ENCODE results near the gene STAT4. TPM values are rescaled to one million over a fixed set of nuclear protein-coding genes. Genes with fewer than 3 reads are reported as not detected.

Gene STAT4
- total RNA-seq, 1 donor from 2014 or later, result 4.8 TPM

DNA sequence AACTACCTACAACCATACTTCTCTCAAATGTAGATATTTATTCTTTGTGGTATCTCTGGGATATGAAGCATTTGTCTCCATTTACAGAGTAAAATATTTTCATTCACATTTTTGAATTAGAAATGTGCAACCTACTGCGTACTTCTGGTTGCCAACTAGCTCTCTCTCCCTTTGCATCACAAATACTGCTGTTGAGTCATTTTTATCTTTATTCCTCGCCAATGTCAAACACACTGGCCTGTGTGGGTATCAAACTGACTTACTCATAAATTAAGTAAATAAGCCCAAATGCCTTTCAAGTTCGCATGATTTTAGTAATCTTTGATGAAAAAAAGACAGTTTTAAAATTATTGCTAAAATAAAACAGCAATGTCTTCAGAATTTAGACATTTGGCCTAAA is 67.3 kb downstream of the STAT4 start:
- no peak for DNase-seq

DNA sequence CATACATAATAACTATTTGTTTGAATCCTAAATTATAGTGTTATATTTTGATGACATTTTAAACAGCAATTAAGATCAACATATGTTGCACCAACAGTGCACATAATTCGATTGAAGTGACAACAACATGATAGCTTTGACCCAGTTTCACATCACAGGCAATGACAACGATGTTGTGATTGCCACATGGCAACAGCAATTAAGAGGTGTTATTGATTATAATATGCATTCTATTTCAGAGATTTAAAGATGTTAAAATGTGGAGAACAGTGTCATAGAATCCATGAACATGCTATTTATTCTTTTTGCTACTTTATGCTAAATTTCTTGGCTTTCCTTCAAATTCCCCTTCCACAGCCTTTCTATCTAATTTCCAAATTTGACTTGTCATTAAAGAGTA is 68.5 kb downstream of the STAT4 start:
- DNase-seq, result no peak

GRCh38 chr2:191081411-191082155 is 69.2 kb downstream of the STAT4 start:
- DNase-seq, result no peak

DNA sequence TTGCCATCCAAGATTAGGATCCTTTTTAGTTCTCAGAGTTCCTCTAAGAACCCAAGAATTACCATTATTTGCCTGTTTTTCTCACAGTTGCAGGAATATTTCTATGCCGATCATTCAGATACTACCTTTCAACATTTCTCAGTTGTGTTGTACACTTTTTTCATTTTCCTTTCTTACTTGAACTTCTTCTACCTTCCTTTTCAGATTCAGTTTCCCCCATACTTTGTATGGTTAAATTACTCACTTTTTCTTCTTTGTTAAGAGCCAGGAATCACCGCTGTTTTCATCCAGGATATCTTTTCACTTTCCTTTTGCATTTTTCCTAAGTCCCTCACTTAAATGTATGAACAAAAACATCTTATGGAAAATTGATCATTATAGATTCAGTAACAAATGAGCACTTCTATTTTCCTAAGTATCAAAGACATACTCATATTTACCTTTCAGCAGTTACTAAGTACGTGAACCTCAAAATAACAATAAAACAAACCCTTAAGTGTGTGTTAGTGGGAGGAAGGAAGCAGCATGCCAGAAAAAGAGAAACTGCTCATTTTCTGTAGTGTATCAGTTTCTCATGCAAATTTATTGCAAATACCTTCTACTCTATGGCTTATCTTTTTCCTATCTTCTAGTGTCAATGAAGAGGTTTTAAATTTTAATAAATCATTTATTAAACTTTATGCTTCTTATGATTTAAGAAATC is 72.5 kb downstream of the STAT4 start:
- DNase-seq, result no peak

GRCh38 chr2:191070276-191070675 is 80.5 kb downstream of the STAT4 start:
- DNase-seq, result no peak

- DNase-seq, result no peak
Observed at GRCh38 chr2:191069606-191070005, 81.2 kb downstream of the STAT4 start.

DNA sequence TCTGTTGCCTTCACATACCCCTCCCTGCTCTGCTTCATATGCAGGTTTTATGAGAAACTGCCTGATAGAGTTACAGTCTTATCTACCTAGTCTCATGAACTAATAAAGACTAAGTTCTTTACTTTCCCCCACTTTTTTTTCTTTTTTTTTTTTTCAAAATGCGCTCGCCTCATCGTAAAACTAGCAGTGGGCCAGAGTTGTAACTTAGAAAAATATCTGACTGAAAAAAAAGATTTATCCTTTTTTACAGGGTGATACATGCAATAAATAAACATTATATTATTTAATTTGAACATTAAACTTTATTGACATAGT is 83.9 kb downstream of the STAT4 start:
- DNase-seq, result no peak

DNA sequence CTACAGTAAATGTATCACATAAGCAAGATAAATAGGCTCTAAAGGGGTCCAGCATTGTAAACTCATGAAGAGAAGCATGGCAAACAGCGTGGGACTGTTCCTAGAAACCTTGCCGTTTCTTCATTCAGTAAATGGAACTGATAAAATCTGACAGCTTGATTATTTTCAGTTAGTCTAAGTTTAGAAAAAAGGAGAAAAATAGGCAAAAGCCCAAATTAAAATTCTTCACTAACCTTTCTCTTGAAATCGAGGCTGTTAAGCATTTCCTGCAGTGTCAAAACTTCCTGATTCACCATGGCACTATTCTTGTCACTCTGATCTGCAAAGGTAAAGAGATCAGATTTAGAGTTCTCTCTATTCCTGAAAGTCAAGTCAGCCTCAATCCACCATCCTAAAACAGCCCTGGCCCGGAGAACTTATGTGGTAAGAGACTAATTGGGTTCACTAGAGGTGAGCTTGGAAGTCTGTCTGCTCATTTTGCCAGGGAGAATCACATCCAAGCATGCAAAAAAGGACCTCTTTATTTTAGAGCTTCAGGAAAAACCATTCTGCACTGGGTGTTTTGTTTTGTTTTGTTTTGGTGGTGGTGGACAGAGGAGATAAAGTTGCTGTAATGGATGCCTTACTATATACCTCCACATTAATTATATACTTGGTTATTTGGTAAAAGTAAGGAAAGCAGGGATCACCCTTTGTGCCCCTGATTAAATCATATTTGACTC is 84.4 kb downstream of the STAT4 start:
- no peak for DNase-seq

GRCh38 chr2:191065785-191066184 is 85.0 kb downstream of the STAT4 start:
- no peak for DNase-seq

DNA sequence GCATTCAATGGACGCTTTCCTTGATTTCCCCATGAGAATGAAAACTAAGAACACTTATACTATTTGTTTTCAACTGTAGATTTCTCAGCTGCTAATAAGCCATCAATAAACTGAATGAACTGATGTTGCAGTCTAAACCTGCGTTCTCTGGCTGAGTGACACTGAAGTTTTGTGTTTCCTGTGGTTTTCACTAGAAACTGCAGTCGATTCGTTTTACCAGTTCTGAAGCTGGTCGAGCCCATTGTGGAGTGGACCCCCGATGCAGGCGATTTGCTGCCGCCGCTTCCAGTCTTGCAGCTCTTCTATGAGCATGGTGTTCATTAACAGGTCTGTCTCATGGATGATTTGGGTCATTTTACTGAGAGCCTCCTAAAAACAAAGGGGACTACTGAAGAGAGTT is 86.2 kb downstream of the STAT4 start:
- DNase-seq, result no peak

DNA sequence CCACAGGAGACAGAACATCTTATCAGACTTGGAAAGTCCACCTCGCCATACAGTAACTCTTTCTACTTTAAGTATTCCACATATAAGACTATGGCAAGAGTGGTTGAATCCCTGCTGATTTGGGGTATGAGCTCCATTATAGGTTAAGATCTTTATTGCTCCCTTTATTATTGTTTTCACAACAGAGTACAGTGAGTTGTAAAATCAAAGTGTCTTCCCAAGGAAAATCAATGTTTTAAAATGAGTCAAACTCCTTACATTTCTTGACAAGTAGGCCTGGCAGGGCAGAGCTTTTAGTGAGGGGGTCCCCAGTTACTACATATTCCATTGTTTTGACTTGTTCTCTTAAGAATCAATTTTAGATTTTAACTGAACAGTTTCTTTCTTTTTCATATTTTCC is 87.2 kb downstream of the STAT4 start:
- no peak for DNase-seq

GRCh38 chr2:191061381-191061980 is 89.3 kb downstream of the STAT4 start:
- no peak for DNase-seq

DNA sequence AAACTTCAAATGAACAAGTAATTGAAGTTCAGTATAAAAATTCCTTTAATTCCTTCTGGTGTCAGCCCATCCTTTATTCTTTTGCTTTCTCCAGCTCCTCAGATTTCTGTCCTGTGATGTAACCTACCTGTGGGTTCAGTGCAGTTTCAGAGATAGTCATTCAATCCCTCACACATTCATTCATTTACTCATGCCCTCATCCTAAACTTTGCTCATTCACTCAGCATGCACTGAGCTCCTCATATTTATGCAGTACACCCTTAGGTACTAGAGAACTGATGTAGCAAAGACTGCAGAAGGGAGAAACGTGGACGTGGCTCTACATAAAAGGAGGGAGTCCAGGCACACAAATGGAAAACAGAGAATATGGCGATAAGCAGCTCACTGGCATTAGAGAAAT is 91.5 kb downstream of the STAT4 start:
- no peak for DNase-seq

DNA sequence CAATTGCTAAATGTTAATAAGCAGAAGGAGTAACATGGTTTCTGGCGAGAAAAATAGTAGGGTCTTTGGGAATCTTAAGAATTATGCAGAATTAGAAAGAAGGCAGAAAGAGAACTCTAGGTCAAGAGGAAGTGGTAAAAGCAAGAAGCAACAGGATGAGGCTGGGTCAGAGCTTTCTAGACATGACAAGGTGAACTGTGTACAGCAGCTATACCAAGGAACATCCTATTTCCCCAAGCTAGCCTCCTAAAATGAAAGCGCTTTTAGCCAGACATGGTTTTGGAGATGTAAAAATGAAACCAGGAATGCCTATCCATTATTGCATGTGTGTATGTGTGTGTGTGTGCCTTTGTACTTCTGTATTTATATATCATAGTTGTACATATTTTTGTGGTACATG is 94.6 kb downstream of the STAT4 start:
- DNase-seq, result no peak

- DNase-seq, result no peak
Observed at GRCh38 chr2:191053256-191053655, 97.5 kb downstream of the STAT4 start.

- DNase-seq, result peak; percentile 72
Observed at GRCh38 chr2:191051825-191052778, 98.7 kb downstream of the STAT4 start.

DNA sequence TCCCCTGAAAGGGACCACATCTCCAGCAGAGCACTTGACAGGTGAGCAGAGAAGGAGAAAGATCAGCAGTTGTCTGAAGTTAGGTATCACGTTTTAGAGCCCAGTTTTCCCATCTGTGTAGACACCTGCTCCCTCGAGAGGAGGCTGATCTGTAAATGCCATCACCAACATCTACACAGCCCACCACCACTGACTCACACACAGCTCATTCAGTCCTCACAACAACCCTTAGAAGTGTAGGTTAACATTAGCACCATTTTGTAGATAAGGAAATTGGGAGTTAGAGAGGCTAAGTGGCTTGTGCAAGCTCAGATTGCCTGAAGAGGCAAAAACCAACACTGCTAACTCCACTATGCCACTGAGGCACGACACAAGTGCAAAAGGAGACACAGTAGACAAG is 99.6 kb downstream of the STAT4 start:
- DNase-seq, result no peak

DNA sequence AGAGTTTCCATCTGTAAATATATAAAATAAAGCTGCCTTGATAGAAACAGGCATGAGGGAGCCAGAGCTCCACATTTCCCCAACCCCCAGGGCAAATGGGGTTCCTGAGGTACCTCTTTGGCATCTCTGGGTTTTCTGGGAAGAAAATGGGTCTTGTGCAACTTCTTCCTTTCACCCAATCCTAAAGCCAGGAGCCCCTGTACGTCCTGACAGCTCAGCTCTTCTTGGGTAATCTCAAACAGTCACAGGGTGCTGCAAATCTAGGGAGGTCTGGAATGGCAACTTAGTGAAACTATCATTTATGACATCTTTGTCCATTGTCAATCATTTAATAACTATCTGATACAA is 100.2 kb downstream of the STAT4 start:
- DNase-seq, result no peak

DNA sequence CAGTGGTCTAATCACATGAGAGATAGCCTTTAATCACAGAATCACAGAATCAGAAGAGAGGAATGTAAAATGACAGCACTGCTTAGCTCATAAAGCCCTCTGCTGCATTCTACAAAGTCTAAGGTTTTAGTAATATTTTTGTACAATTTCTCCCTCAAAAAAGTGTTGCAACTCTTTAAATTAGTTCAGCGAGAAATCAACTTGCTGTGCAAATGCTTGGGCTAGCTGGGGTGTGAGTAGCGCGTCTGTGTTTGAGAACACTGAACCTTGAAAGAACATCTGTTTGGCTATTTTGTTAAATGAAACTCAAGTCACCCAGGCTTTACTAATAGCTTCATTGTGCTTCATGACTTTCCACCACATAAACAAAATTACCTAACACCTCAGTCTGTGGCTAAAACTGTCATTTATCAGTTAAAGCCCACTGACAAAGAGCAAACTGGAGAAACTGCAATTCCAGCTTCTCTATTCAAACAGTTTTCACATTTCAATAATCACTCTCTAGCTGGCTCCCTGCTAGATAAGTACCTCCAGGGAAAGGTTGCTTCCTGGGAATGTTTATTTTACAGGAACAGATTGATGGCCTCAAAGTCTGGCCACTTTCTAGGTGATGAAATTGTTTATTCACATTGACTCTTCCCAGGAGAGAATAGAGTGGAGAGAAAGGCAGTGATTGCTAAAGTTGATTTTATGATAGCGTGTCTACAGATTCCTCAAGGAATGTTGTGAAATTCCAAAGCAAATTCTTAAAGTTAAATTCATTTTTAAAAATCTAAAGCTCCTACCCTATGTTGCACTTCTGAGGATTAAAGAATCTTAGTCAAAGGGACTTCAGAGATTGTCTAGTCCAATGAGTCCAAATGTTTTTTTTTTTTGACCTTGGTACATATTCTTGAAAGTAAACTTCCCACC is 100.8 kb downstream of the STAT4 start:
- peak; percentile 28 for DNase-seq

- DNase-seq, result no peak
Observed at GRCh38 chr2:191048073-191048472, 102.7 kb downstream of the STAT4 start.

DNA sequence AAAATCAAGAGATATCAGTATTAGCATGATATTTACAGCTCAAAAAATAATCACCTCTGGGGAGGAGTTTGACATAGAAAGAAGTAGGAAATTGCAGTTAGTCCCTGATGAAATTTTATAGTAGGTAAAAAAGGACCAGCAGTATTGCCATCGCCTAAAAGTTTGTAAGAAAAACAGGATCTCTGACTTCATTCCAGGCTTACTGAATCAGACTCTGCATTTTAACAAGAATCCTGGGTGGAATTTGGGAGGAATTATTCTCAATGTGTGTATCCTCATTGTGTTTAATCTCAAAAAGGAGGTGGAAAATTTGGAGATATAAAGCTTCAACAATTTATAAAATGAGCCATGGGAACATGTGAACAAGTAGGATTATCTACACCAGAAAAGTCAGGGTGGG is 105.7 kb downstream of the STAT4 start:
- no peak for DNase-seq
